ENCODE measurements around the gene CDC26.

- TF ChIP-seq CTCF (IDR thresholded peaks at IDR 0.05) (no peak), POLR2A (IDR thresholded peaks at IDR 0.05) (no peak)
Measured at GRCh38 chr9:113255438-113255837, 19.9 kb downstream of the CDC26 start.

Measured in esophagus squamous epithelium (tissue), 4 donors.